ENCODE results near the gene TRAK2.
"Not testable (repeated sequence)": the region's sequence is repeated elsewhere in the genome, so short reads cannot be mapped to it uniquely, and the experiment has no call there.

Gene TRAK2

DNA sequence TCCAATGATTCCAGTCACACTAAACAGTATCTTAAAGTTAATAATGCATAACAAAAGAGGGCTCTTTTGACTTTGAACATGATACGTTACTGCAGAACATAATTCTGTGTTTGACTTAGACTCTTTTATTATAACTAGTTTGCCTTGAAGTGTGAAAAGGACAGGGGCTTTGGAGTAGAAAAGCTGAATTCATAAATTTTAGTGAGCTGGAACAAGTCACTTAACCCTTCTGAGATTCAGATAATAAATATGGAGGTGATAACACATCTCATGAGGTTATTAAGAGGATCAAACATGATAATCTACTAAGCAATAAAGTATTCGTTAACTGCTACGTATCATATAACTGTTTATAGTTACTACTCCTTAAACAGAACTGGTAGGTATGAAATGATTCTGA, 49.4 kb downstream of the TRAK2 start:
- TF ChIP-seq, protein P1, sequence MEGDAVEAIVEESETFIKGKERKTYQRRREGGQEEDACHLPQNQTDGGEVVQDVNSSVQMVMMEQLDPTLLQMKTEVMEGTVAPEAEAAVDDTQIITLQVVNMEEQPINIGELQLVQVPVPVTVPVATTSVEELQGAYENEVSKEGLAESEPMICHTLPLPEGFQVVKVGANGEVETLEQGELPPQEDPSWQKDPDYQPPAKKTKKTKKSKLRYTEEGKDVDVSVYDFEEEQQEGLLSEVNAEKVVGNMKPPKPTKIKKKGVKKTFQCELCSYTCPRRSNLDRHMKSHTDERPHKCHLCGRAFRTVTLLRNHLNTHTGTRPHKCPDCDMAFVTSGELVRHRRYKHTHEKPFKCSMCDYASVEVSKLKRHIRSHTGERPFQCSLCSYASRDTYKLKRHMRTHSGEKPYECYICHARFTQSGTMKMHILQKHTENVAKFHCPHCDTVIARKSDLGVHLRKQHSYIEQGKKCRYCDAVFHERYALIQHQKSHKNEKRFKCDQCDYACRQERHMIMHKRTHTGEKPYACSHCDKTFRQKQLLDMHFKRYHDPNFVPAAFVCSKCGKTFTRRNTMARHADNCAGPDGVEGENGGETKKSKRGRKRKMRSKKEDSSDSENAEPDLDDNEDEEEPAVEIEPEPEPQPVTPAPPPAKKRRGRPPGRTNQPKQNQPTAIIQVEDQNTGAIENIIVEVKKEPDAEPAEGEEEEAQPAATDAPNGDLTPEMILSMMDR (IDR thresholded peaks at IDR 0.05; ENCODE audit: low read depth, low read length), result no peak
- DNase-seq (ENCODE audit: extremely low read depth, low read depth), result no peak

DNA sequence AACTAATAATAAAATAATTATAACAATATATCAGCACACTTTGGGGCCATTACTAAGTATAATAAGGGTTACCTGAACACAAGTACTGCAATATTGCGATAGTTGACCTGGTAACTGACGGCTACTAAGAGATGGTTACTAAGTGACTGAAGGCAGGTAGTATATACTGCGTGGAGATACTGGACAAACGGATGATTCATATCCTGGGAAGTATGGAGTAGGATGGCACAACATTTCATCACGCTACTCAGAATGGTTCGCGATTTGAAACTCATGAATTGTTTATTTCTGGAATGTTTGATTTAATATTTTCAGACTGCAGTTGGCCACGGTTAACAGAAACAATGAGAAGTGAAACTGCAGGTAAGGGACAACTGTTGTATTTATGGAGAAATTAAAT, 54.7 kb downstream of the TRAK2 start:
- no peak for DNase-seq (ENCODE audit: extremely low read depth, low read depth)
- TF ChIP-seq, protein P1 (IDR thresholded peaks at IDR 0.05; ENCODE audit: low read depth, low read length), result no peak

DNA sequence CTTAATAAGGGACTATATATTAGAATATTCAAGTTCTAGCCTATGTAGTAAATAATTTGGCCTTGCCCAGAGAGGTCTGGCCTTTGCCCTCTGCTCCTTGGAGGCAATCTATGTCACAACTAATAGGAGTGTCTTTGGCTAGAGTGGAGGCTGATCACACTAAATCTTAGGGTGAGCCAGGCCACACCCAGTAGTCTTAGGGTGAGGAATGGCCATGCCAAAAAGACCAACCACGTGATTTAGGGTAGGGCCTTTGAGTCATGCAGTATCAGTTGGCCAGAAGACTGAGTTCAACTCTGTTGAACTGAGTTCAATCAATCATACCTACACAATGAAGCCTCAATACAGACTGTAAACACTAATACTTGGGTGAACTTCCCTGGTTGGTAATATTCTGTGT, 68.1 kb downstream of the TRAK2 start:
- TF ChIP-seq, protein P1 (IDR thresholded peaks at IDR 0.05; ENCODE audit: low read depth, low read length), result no peak
- DNase-seq (ENCODE audit: extremely low read depth, low read depth), result no peak

DNA sequence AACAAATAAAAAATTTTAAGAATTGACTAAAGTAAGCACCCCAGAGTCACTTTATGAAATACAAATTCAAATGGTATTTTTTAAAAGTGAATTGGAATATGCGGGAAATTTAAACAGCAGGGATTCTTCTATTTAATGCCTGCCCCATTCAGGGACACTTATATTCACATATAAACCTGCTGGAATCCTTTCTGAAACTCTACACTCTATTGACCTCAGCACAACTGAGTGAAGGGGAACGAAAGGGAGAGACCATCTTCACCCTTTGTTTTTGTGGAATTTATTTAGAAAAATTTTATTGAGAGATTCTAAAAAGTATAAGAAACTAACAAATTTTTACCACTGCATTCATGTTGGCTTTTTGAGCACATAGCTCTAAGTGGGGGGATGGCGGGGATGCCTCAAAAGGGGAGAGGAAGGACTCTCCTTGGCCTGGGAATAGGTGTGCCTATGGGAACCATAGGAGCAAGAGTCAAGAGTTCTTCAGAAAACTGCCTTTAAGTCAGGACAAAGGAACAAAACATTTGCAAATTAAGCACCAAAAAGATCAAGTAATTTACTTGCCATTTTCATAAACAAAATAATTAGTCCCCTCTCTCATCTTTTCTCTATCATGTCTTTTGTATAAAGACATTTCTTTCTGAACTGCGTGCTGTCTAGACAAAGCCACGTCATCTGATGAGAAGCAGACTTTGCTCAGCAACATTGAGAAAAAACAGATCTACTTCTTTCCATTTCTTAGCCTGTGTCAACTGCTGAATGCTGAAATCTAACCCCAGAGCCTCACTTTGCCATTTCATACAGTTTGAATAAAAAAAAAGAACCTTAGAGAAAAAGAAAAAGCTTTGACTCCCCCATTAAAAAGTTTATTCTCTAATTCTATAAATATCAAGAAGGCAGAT, 72.5 kb downstream of the TRAK2 start:
- DNase-seq (ENCODE audit: extremely low read depth, low read depth), result no peak
- TF ChIP-seq, protein P1 (IDR thresholded peaks at IDR 0.05; ENCODE audit: low read depth, low read length), result no peak

DNA sequence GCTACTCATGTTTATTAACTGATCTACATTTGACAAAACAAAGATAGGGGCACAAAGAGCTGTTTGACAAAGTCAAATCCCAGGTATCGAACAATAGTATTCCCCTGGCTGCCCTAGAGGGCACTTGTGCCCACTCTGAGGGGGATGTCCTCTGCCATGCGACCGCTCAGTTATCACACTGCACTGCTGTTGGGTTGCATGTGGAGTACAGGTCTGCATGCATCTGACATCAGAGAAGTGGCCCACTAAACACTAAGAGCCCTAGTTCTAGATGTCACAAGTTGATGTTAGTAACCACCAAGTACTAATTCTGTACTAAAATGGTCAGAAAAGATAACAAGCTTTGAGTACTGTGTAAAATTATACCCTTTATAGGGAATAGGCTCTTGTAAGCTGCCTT, 74.0 kb downstream of the TRAK2 start:
- no peak for DNase-seq (ENCODE audit: extremely low read depth, low read depth)
- TF ChIP-seq, protein P1 (IDR thresholded peaks at IDR 0.05; ENCODE audit: low read depth, low read length), result no peak

DNA sequence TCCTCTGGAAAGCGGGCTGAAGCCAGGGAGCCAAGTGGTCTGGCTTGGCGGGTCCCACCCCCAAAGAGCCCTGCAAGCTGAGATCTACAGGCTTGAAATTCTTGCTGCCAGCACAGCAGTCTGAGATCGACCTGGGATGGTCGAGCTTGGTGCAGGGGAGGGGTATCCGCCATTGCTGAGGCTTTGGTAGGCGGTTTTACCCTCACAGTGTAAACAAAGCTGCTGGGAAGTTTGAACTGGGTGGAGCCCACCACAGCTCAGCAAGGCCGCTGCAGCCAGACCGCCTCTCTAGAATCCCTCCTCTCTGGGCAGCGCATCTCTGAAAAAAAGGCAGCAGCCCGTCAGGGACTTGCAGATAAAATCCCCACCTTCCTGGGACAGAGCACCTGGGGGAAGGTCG, 81.5 kb downstream of the TRAK2 start:
- DNase-seq (ENCODE audit: extremely low read depth, low read depth), result no peak

DNA sequence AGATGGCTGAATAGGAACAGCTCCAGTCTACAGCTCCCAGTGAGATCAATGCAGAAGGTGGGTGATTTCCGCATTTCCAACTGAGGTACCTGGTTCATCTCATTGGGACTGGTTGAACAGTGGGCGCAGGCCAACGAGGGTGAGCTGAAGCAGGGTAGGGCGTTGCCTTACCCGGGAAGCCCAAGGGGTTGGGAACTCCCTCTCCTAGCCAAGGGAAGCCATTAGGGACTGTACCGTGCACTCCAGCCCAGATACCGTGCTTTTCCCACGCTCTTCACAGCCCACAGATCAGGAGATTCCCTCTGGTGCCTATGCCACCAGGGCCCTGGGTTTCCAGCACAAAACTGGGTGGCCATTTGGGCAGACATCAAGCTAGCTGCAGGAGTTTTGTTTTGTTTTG, 81.9 kb downstream of the TRAK2 start:
- not testable (repeated sequence) for DNase-seq (ENCODE audit: extremely low read depth, low read depth)

More for the DNA sequence above, 81.5 kb downstream of the TRAK2 start:
- TF ChIP-seq, protein P1 (IDR thresholded peaks at IDR 0.05; ENCODE audit: low read depth, low read length), result no peak

DNA sequence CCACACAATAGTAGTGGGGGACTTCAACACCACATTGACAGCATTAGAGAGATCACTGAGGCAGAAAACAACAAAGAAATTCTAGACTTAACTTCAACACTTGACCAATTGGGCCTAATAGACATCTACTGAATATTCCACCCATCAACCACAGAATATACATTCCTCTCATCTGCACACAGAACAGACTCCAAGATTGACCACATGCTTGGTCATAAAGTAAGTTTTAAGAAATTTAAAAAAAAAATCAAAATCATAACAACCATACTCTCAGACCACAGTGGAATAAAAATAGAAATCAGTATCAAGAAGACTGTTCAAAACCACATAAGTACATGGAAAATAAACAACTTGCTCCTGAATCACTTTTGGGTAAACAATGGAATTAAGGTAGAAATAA, 85.1 kb downstream of the TRAK2 start:
- no peak for DNase-seq (ENCODE audit: extremely low read depth, low read depth)
- TF ChIP-seq, protein P1 (IDR thresholded peaks at IDR 0.05; ENCODE audit: low read depth, low read length), result no peak

All from AG09319 (cell line).